H9 (cell line): ENCODE measurements around the gene EPN1. TPM values are rescaled to one million over a fixed set of nuclear protein-coding genes. Genes with fewer than 3 reads are reported as not detected.
A peak's percentile ranks its signal among the peaks of the same experiment; 100 is the strongest.

ENCODE experiments used
- DNase-seq: peaks from one replicate; pipeline ENCODE4 v3.0.0-alpha.2; 2017
- H2AFZ ChIP-seq: one replicate; pipeline ENCODE4 v1.6.1; 2013; ENCODE audit warnings: mild to moderate bottlenecking, low read length, control low read depth, moderate library complexity
- H2AK5ac ChIP-seq: 2 replicates; pipeline ENCODE4 v1.6.1; 2013; ENCODE audit warnings: low read length, control low read depth, mixed read lengths; ENCODE audit not compliant: insufficient read length
- H2BK120ac ChIP-seq: one replicate; pipeline ENCODE4 v1.6.1; 2013; ENCODE audit warnings: low read depth, mild to moderate bottlenecking, low read length, control low read depth, inconsistent platforms; ENCODE audit not compliant: poor library complexity, severe bottlenecking
- H2BK12ac ChIP-seq: 2 replicates; pipeline ENCODE4 v1.6.1; 2013; ENCODE audit warnings: low read length, control low read depth, mixed read lengths, low read depth; ENCODE audit not compliant: insufficient read length
- H2BK15ac ChIP-seq: 2 replicates; pipeline ENCODE4 v1.6.1; 2013; ENCODE audit warnings: low read depth, low read length, control low read depth
- H2BK20ac ChIP-seq: one replicate; pipeline ENCODE4 v1.6.1; 2013; ENCODE audit warnings: low read depth, mild to moderate bottlenecking, low read length, control low read depth, inconsistent platforms; ENCODE audit not compliant: poor library complexity, severe bottlenecking
- H2BK5ac ChIP-seq: 2 replicates; pipeline ENCODE4 v1.6.1; 2013; ENCODE audit warnings: low read length, control low read depth, mixed read lengths; ENCODE audit not compliant: insufficient read length
- H3K14ac ChIP-seq: 2 replicates; pipeline ENCODE4 v1.6.1; 2013; ENCODE audit warnings: low read length, control low read depth; ENCODE audit not compliant: insufficient read depth
- H3K18ac ChIP-seq: 2 replicates; pipeline ENCODE4 v1.6.1; 2013; ENCODE audit warnings: low read depth, mild to moderate bottlenecking, mixed read lengths, low read length, control low read depth; ENCODE audit not compliant: insufficient read length
- H3K23ac ChIP-seq: 2 replicates; pipeline ENCODE4 v1.6.1; 2013; ENCODE audit warnings: low read length, control low read depth, mixed read lengths, low read depth; ENCODE audit not compliant: insufficient read length
- H3K23me2 ChIP-seq: 2 replicates; pipeline ENCODE4 v1.6.1; 2013; ENCODE audit warnings: low read depth, mild to moderate bottlenecking, mixed read lengths, low read length, control low read depth; ENCODE audit not compliant: insufficient read length, poor library complexity, severe bottlenecking
- H3K27ac ChIP-seq: 2 replicates; pipeline ENCODE4 v1.5.1; 2013; ENCODE audit warnings: low read length, control low read depth, mixed read lengths, low read depth; ENCODE audit not compliant: insufficient read length
- H3K27me3 ChIP-seq: 2 replicates; pipeline ENCODE4 v1.6.1; 2013; ENCODE audit warnings: low read length, control low read depth, inconsistent platforms; ENCODE audit not compliant: insufficient read depth
- H3K4ac ChIP-seq: 2 replicates; pipeline ENCODE4 v1.6.1; 2013; ENCODE audit warnings: low read depth, mild to moderate bottlenecking, control low read depth, inconsistent platforms, low read length, moderate library complexity
- H3K4me1 ChIP-seq: 2 replicates; pipeline ENCODE4 v1.6.1; 2013; ENCODE audit warnings: low read length, control low read depth, inconsistent platforms; ENCODE audit not compliant: insufficient read depth
- H3K4me2 ChIP-seq: 2 replicates; pipeline ENCODE4 v1.6.1; 2013; ENCODE audit warnings: low read length, control low read depth, mixed read lengths; ENCODE audit not compliant: insufficient read length, insufficient read depth
- H3K56ac ChIP-seq: 2 replicates; pipeline ENCODE4 v1.6.1; 2013; ENCODE audit warnings: low read depth, mild to moderate bottlenecking, mixed read lengths, low read length, control low read depth; ENCODE audit not compliant: insufficient read length
- H3K79me1 ChIP-seq: 2 replicates; pipeline ENCODE4 v1.6.1; 2013; ENCODE audit warnings: low read depth, mild to moderate bottlenecking, moderate library complexity, low read length, control low read depth, inconsistent platforms; ENCODE audit not compliant: insufficient read depth, poor library complexity, severe bottlenecking
- H3K79me2 ChIP-seq: 2 replicates; pipeline ENCODE4 v1.6.1; 2013; ENCODE audit warnings: low read length, control low read depth, inconsistent platforms; ENCODE audit not compliant: insufficient read depth
- H3K9ac ChIP-seq: 2 replicates; pipeline ENCODE4 v1.6.1; 2013; ENCODE audit warnings: low read length, control low read depth, mixed read lengths; ENCODE audit not compliant: insufficient read length; ENCODE audit errors: extremely low read depth
- H3K9me3 ChIP-seq: one replicate; pipeline ENCODE4 v1.6.1; 2013; ENCODE audit warnings: low read depth, low read length, inconsistent platforms; ENCODE audit not compliant: control insufficient read depth
- H3T11ph ChIP-seq: one replicate; pipeline ENCODE4 v1.6.1; 2013; ENCODE audit warnings: mild to moderate bottlenecking, low read length, control low read depth, inconsistent platforms
- H4K20me1 ChIP-seq: one replicate; pipeline ENCODE4 v1.6.1; 2013; ENCODE audit not compliant: control insufficient read depth, insufficient read length, insufficient read depth
- H4K5ac ChIP-seq: 2 replicates; pipeline ENCODE4 v1.6.1; 2013; ENCODE audit warnings: low read depth, mild to moderate bottlenecking, mixed read lengths, low read length, control low read depth; ENCODE audit not compliant: insufficient read length
- H4K8ac ChIP-seq: replicated peaks from 2 replicates; pipeline ENCODE4 v1.6.1; 2013; ENCODE audit warnings: low read length, control low read depth, mixed read lengths, low read depth; ENCODE audit not compliant: insufficient read length
- H4K91ac ChIP-seq: 2 replicates; pipeline ENCODE4 v1.6.1; 2013; ENCODE audit warnings: low read depth, mild to moderate bottlenecking, moderate library complexity, mixed read lengths, low read length, control low read depth; ENCODE audit not compliant: insufficient read length
- H3K27ac Mint-ChIP-seq, 3 experiments: 2 replicates in 2 of 3; 3 replicates in 1 of 3; pipeline ENCODE4 v1.8.0; 2020 to 2021; ENCODE audit warnings: mixed read lengths in 3 of 3, mild to moderate bottlenecking in 1 of 3, moderate library complexity in 1 of 3
- H3K27me3 Mint-ChIP-seq: 2 replicates; pipeline ENCODE4 v1.8.0; 2021; ENCODE audit warnings: low read depth, mild to moderate bottlenecking, moderate library complexity, mixed read lengths
- H3K36me3 Mint-ChIP-seq, 3 experiments: 2 replicates in 2 of 3; 3 replicates in 1 of 3; pipeline ENCODE4 v1.8.0; 2020 to 2021; ENCODE audit warnings: low read depth in 3 of 3, mixed read lengths in 3 of 3; ENCODE audit not compliant: insufficient read depth in 1 of 3
- H3K4me1 Mint-ChIP-seq, 2 experiments: 2 replicates each; pipeline ENCODE4 v1.8.0; 2020; ENCODE audit warnings: mixed read lengths in 2 of 2
- H3K4me3 Mint-ChIP-seq, 2 experiments: 2 replicates in 1 of 2; 3 replicates in 1 of 2; pipeline ENCODE4 v1.8.0; 2020 to 2021; ENCODE audit warnings: mild to moderate bottlenecking in 2 of 2, mixed read lengths in 2 of 2, moderate library complexity in 1 of 2
- H3K9me3 Mint-ChIP-seq, 2 experiments: 2 replicates in 1 of 2; 3 replicates in 1 of 2; pipeline ENCODE4 v1.8.0; 2020; ENCODE audit warnings: mild to moderate bottlenecking in 2 of 2, mixed read lengths in 2 of 2, moderate library complexity in 1 of 2
- CTCF ChIP-seq: fragments of 200-600 bp; sonication (generic); conservative IDR thresholded peaks from 3 replicates; pipeline ENCODE4 v1.8.0; 2021; ENCODE audit warnings: antibody characterized with exemption, mild to moderate bottlenecking
- WGBS: extraction: QIAGEN DNeasy Blood & Tissue Kit; methylation state at CpG from one replicate; pipeline ENCODE4 v1.1.7; 2013; ENCODE audit warnings: missing lambda C conversion rate, low lambda C conversion rate, mixed read lengths; ENCODE audit not compliant: insufficient read length; ENCODE audit errors: extremely low coverage; 5-methylcytosine and 5-hydroxymethylcytosine counted together
- total RNA-seq: library from RNA; stranded (reverse); gene quantifications from 2 replicates; pipeline ENCODE4 v1.2.1, GENCODE V29; 2021

Gene EPN1
- total RNA-seq, 1 experiment from 2014 or later = 159 TPM

- Histone ChIP-seq H3K9me3 (no peaks in the 10 kb centered on the region), H3K18ac (no peak overlapping the region), H2AFZ (no peak overlapping the region), H2BK120ac (no peak overlapping the region), H3K79me2 (no peaks in the 10 kb centered on the region), H3K23me2 (no peaks in the 10 kb centered on the region), H3K27me3 (no peaks in the 10 kb centered on the region), H3K4me2 (no peak overlapping the region), H3K9ac (no peak overlapping the region), H3K4ac (no peak overlapping the region), H4K8ac (no peak overlapping the region), H3K56ac (no peak overlapping the region), H4K91ac (no peak overlapping the region), H2BK5ac (no peak overlapping the region), H2BK20ac (no peak overlapping the region), H3K23ac (no peak overlapping the region), H4K20me1 (no peaks in the 10 kb centered on the region), H3K14ac (no peak overlapping the region), H2BK12ac (no peak overlapping the region), H3T11ph (no peak overlapping the region), H3K79me1 (no peaks in the 10 kb centered on the region), H2BK15ac (no peak overlapping the region), H4K5ac (no peak overlapping the region), H3K4me1 (no peaks in the 10 kb centered on the region), H2AK5ac (no peak overlapping the region), H3K27ac (no peak overlapping the region)
- no peak overlapping the region for H3K4me3 Mint-ChIP-seq
- DNase-seq = no peak
- peaks cover 0 to 21% of the 10 kb centered on the region in 2 experiments; a peak in 4 of 5 replicates for H3K9me3 Mint-ChIP-seq
- H3K27me3 Mint-ChIP-seq = peaks cover 3% of the 10 kb centered on the region
- no CpG with 5 or more reads among the region's 17 CpGs for WGBS
- no peaks in the 10 kb centered on the region for H3K4me1 Mint-ChIP-seq
- H3K36me3 Mint-ChIP-seq = peaks cover 36 to 72% (median 71%) of the 10 kb centered on the region in 3 experiments
- TF ChIP-seq CTCF = no peak
- peak overlapping the region in 2 of 3 experiments; percentile 59 to 68; a peak in 2 of 7 replicates for H3K27ac Mint-ChIP-seq
Measured at GRCh38 chr19:55698256-55698655, 23.2 kb downstream of the EPN1 start.
